BE2C (cell line): ENCODE results near the gene PHF19.

ENCODE experiments used
- DNase-seq: peaks from one replicate; pipeline ENCODE4 v3.0.0-alpha.2; 2020
- H3K27me3 ChIP-seq: fragments of 250-450 bp; sonication (Bioruptor Pico); 2 replicates; pipeline ENCODE4 v1.5.1; 2020; ENCODE audit warnings: mild to moderate bottlenecking
- H3K36me3 ChIP-seq: fragments of 250-450 bp; sonication (Bioruptor Pico); 2 replicates; pipeline ENCODE4 v1.5.1; 2020; ENCODE audit warnings: mild to moderate bottlenecking
- H3K4me1 ChIP-seq: fragments of 250-450 bp; sonication (Bioruptor Pico); 2 replicates; pipeline ENCODE4 v1.5.1; 2020
- H3K4me3 ChIP-seq: 2 replicates; pipeline ENCODE4 v1.5.1; 2011; ENCODE audit warnings: low read depth, low read length
- H3K9me3 ChIP-seq: fragments of 250-450 bp; sonication (Bioruptor Pico); 2 replicates; pipeline ENCODE4 v1.5.1; 2020
- TF ChIP-seq, protein P1 (sequence below): IDR thresholded peaks from 2 replicates; pipeline ENCODE4 v1.5.1; 2012; ENCODE audit warnings: mild to moderate bottlenecking, low read depth, low read length

Gene PHF19

DNA sequence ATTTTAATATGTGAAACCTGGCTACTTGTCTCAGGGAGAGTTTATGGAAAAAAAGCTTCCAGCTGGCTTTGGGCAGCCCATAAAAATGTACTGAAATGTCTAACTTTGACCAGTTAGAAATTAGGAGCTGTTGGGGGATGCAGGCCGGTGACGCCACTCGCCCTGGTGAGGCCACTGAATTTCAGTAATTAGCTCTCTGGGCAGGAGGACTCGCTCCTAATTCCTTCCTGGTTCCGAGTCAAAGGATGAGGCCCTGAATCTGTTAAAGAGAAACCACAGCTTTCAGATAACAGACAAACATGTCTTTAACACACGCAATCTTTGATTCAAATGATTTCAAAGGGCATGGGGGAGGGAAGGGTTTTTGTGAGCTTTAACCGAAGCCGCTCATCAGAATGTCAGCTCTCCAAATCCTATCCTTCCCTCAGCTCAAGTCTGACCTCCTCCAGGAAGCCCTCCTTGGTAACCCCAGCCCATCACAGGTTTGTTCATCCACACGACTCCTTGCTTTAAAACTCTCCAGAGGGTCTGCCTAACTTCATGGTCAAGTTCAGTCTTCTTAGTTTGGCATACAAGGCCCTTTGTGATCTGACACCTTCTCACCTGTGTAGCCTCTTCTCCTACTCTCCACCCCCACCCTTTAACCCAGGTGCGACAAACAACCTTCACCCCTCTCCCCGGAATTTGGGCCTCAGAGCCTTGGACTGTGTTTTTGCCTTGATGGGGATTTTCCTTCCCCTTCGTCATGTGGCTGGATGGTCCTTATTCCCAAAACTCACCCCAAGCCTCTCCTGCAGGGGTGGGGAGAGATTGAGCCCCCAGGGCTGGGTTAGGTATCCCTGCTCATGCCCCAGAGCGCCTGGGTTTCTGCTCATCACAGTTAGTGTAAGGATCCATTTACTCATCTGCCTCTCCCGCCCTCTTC, 13.6 kb upstream of the PHF19 start:
- Histone ChIP-seq H3K4me1 (no peaks in the 10 kb centered on the region), H3K36me3 (no peaks in the 10 kb centered on the region), H3K9me3 (no peaks in the 10 kb centered on the region; the same call in 1 of the 2 replicates), H3K27me3 (no peaks in the 10 kb centered on the region), H3K4me3 (no peak overlapping the region)
- DNase-seq, result no peak
- TF ChIP-seq, protein P1, sequence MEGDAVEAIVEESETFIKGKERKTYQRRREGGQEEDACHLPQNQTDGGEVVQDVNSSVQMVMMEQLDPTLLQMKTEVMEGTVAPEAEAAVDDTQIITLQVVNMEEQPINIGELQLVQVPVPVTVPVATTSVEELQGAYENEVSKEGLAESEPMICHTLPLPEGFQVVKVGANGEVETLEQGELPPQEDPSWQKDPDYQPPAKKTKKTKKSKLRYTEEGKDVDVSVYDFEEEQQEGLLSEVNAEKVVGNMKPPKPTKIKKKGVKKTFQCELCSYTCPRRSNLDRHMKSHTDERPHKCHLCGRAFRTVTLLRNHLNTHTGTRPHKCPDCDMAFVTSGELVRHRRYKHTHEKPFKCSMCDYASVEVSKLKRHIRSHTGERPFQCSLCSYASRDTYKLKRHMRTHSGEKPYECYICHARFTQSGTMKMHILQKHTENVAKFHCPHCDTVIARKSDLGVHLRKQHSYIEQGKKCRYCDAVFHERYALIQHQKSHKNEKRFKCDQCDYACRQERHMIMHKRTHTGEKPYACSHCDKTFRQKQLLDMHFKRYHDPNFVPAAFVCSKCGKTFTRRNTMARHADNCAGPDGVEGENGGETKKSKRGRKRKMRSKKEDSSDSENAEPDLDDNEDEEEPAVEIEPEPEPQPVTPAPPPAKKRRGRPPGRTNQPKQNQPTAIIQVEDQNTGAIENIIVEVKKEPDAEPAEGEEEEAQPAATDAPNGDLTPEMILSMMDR, result no peak

DNA sequence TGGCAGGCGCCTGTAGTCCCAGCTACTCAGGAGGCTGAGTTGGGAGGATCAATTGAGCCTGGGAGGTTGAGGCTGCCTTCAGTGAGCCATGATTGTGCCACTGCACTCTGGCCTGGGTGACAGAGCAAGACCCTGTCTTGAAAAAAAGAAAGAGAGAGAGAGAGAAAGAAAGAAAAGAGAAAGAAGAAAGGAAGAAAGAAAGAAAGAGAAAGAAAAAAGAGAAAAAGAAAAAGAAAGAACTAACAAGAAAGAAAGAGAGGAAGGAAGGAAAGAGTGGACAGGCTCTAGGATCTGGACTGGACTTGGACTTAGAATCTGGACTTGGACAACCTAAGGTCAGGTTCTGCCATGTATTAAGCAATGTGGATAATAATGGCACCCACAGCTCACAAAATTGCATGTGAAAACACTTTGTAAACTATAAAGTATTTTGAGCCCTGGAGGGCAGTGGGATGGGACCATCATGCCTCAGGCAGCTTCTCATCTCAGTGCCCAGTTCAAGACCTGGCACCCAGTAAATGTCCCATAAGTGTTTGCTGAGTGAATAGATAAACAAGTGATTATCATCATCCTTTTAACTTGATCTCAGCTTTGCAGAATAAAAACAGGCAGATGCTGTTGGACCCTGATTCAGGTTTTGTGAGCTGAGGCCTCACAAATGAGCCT, 12.8 kb upstream of the PHF19 start:
- H3K4me1 ChIP-seq, result no peaks in the 10 kb centered on the region
- no peaks in the 10 kb centered on the region for H3K36me3 ChIP-seq
- H3K4me3 ChIP-seq, result no peak overlapping the region
- TF ChIP-seq, protein P1, result no peak
- no peaks in the 10 kb centered on the region for H3K27me3 ChIP-seq
- no peak for DNase-seq
- no peaks in the 10 kb centered on the region; the same call in 1 of the 2 replicates for H3K9me3 ChIP-seq

- H3K9me3 ChIP-seq, result no peaks in the 10 kb centered on the region; the same call in 1 of the 2 replicates
- no peak overlapping the region for H3K4me3 ChIP-seq
- TF ChIP-seq, protein P1, result no peak
- H3K36me3 ChIP-seq, result no peaks in the 10 kb centered on the region
- H3K27me3 ChIP-seq, result no peaks in the 10 kb centered on the region
- no peak for DNase-seq
- H3K4me1 ChIP-seq, result no peaks in the 10 kb centered on the region
Observed at GRCh38 chr9:120888626-120889025, 11.6 kb upstream of the PHF19 start.

DNA sequence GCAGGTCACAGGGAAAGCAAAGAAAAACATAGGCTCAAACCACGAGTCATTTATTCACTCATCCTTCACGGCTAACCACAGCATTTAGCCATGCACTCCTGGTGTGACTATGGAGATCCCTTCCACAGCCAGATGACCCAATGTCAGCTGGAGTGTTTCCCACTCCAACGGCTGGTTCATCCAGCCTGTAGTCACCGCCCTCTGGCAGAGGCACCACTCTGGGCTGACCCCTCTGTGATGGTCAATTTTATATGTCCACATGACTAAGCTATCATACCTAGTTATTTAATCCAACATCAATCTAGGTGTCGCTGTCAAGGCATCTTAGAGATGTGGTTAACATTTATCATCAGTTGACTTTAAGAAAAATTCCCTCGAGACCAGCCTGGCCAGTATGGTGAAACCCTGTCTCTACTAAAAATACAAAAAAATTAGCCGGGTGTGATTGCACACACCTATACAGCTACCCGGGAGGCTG, 9.5 kb upstream of the PHF19 start:
- Histone ChIP-seq H3K27me3 (no peaks in the 10 kb centered on the region), H3K4me3 (no peak overlapping the region), H3K36me3 (no peaks in the 10 kb centered on the region), H3K4me1 (no peaks in the 10 kb centered on the region), H3K9me3 (no peaks in the 10 kb centered on the region; the same call in 1 of the 2 replicates)
- TF ChIP-seq, protein P1, result no peak
- no peak for DNase-seq

DNA sequence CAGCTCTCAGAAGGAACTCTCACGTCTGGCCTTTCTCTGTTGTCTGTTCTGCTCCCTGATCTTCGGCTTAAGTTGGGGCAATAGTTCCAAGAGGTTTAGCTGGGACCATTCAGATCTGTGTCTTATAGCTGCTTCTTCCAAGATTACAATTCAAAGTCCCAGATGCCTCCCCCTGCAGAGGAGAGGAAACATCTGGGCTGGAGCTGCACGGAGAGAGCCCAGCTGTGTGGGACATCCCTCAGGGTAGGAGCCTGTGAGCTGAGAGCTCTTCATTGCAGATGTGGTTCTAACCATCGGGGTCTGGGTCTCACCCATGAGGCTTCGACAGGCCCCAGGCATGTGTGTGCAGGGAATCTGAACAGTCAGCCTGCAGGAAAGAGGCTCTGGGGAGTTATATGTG, 9.0 kb upstream of the PHF19 start:
- Histone ChIP-seq H3K36me3 (no peaks in the 10 kb centered on the region), H3K27me3 (no peaks in the 10 kb centered on the region), H3K4me1 (no peaks in the 10 kb centered on the region), H3K4me3 (no peak overlapping the region), H3K9me3 (no peaks in the 10 kb centered on the region; the same call in 1 of the 2 replicates)
- no peak for DNase-seq
- TF ChIP-seq, protein P1, result no peak
